Kidney (tissue), 14 donors: Measurements from ENCODE around the gene AGBL1. TPM values are rescaled to one million over a fixed set of nuclear protein-coding genes. Genes with fewer than 3 reads are reported as not detected.
"Not testable (repeated sequence)": the region's sequence is repeated elsewhere in the genome, so short reads cannot be mapped to it uniquely, and the experiment has no call there.

Source experiments
- DNase-seq, 5 donors: peaks; one replicate each; pipeline ENCODE4 v3.0.0-alpha.2; 2013 to 2020
- FAIRE-seq: peaks from 2 replicates; lab custom pipeline; 2012; peaks lifted over from hg19 to GRCh38; lab: Jason Lieb, UNC
- H3K27ac ChIP-seq, 2 donors: one replicate each; pipeline ENCODE4 v1.7.0; 2013; ENCODE audit warnings: low read depth in 2 of 2, low read length in 2 of 2, inconsistent platforms in 1 of 2
- H3K27me3 ChIP-seq: one replicate; pipeline ENCODE4 v1.7.1; 2013; ENCODE audit warnings: low read length, inconsistent platforms; ENCODE audit not compliant: control insufficient read depth, insufficient read depth
- H3K36me3 ChIP-seq, 3 donors: one replicate each; pipeline versions ENCODE4 v1.7.0 to v1.7.1; 2013; ENCODE audit warnings: low read length in 3 of 3, control low read depth in 1 of 3, inconsistent platforms in 1 of 3; ENCODE audit not compliant: insufficient read depth in 3 of 3, control insufficient read depth in 2 of 3
- H3K4me1 ChIP-seq, 3 donors: one replicate each; pipeline versions ENCODE4 v1.7.0 to v1.7.1; 2013; ENCODE audit warnings: low read length in 3 of 3, inconsistent platforms in 1 of 3, low read depth in 1 of 3; ENCODE audit not compliant: control insufficient read depth in 2 of 3, insufficient read depth in 2 of 3
- H3K4me3 ChIP-seq, 3 donors: one replicate each; pipeline versions ENCODE4 v1.7.0 to v1.8.1; 2013; ENCODE audit warnings: low read length in 3 of 3, control low read depth in 1 of 3, inconsistent platforms in 1 of 3
- H3K9ac ChIP-seq, 3 donors: one replicate each; pipeline versions ENCODE4 v1.7.0 to v1.7.1; 2013; ENCODE audit warnings: low read length in 3 of 3, control low read depth in 1 of 3, inconsistent platforms in 1 of 3
- H3K9me3 ChIP-seq, 3 donors: one replicate each; pipeline versions ENCODE4 v1.7.0 to v1.7.1; 2013; ENCODE audit warnings: low read length in 3 of 3, control low read depth in 1 of 3, inconsistent platforms in 1 of 3; ENCODE audit not compliant: control insufficient read depth in 2 of 3, insufficient read depth in 1 of 3
- intact Hi-C: fragments of 100-400 bp; cut with DNase I; formaldehyde crosslinking; loops from one replicate; pipeline ENCODE4 v1.11.1; 2022
- polyA plus RNA-seq: library from polyadenylated mRNA; stranded (reverse); fragments of 350-450 nt; fragmentation: Illumina TruSeq; extraction: RNeasy Lipid Tissue Mini Kit (QIAGEN cat#74804); gene quantifications from one replicate; pipeline ENCODE4 v1.2.3, GENCODE V29; 2014; ENCODE audit warnings: low read depth, low replicate concordance; ENCODE audit not compliant: insufficient read depth
- total RNA-seq: library from RNA; stranded (reverse); fragmentation: NEBNext Ultra II Directional; extraction: Animal tissue kit (Norgen Biotek cat#: 25700); gene quantifications from one replicate; pipeline ENCODE4 v1.2.1, GENCODE V29; 2021
- TF ChIP-seq, protein P1 (sequence below): IDR thresholded peaks from 3 replicates; pipeline ENCODE4 v1.5.1; 2012; ENCODE audit warnings: mild to moderate bottlenecking, moderate library complexity, borderline replicate concordance; ENCODE audit not compliant: insufficient read depth; ENCODE audit errors: extremely low read depth
- donor health status: control.
- donor health status: control.
- donor health status: control.
- donor health status: control.
- donor health status: control.
- donor health status: DM: yes; HTN: yes; CAD: no.
- donor health status: Normal renal cell carcinoma (clear cell type).

AGBL1 gene
- total and polyA plus RNA-seq, 2 donors from 2014 or later, result not detected

DNA sequence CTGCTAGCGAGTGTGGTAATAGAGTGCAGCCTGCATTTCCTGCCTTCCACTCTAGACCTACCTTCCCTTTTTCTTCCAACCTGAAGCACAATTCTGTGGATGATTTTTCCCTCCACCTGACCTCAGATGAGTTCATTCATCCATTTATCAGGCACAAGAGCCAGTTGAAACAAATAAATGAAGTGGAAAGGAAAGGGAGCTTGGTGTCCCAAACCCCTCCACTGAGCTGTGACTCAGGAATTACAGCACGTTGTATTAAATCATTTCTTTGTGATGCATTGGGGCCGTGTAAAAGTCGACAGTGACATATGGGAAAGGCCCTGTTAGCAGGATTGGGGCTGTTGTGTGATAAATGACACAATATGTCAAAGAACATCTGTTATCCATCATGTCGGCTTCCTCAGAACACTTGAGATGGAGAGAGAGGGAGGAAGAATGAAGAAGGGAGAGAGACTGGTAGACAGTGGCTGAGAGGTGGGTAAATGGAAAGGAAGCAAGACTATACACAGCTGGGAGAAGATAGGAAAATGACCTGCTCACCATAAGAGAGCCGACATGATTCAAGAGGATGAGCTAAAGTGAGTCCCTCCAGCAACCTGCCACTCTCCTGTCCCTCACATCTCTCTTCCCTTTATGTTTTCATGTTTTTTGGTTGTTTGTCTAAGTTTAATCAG, 366.0 kb downstream of the AGBL1 start:
- Histone ChIP-seq H3K4me1 (no peaks in the 10 kb centered on the region), H3K4me3 (no peak overlapping the region), H3K9me3 (no peaks in the 10 kb centered on the region), H3K27ac (no peak overlapping the region), H3K36me3 (no peaks in the 10 kb centered on the region), H3K9ac (no peak overlapping the region), H3K27me3 (no peaks in the 10 kb centered on the region)
- TF ChIP-seq, protein P1, sequence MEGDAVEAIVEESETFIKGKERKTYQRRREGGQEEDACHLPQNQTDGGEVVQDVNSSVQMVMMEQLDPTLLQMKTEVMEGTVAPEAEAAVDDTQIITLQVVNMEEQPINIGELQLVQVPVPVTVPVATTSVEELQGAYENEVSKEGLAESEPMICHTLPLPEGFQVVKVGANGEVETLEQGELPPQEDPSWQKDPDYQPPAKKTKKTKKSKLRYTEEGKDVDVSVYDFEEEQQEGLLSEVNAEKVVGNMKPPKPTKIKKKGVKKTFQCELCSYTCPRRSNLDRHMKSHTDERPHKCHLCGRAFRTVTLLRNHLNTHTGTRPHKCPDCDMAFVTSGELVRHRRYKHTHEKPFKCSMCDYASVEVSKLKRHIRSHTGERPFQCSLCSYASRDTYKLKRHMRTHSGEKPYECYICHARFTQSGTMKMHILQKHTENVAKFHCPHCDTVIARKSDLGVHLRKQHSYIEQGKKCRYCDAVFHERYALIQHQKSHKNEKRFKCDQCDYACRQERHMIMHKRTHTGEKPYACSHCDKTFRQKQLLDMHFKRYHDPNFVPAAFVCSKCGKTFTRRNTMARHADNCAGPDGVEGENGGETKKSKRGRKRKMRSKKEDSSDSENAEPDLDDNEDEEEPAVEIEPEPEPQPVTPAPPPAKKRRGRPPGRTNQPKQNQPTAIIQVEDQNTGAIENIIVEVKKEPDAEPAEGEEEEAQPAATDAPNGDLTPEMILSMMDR, result no peak
- DNase-seq, result peak in 2 of 5 donors; percentile 3 to 5
- intact Hi-C loops, result no loop called here
- no peak for FAIRE-seq

DNA sequence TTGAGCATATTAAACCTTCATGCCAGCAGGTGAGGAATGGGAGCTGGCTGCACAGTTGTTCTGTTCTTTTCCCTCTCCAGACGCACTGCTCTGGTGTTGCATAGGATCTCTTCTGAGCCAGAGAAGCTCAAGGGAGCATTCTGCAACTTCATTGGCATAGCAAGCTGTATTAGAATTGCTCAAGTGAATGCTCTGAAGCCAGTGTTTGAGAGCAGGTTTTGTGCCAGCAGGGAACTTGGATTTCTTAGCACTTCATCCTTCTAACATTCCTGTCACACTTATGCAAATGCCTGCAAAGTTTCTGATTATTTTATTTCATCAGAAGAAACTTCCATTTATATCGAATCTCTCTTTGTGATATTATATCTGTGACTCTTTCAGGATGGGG, 366.6 kb downstream of the AGBL1 start:
- intact Hi-C loops, result no loop called here
- no peak overlapping the region for H3K9ac ChIP-seq
- H3K9me3 ChIP-seq, result no peaks in the 10 kb centered on the region
- H3K36me3 ChIP-seq, result no peaks in the 10 kb centered on the region
- DNase-seq (no peak), FAIRE-seq (no peak)
- no peaks in the 10 kb centered on the region for H3K27me3 ChIP-seq
- no peak overlapping the region for H3K4me3 ChIP-seq
- TF ChIP-seq, protein P1, result no peak
- H3K27ac ChIP-seq, result no peak overlapping the region
- H3K4me1 ChIP-seq, result no peaks in the 10 kb centered on the region

DNA sequence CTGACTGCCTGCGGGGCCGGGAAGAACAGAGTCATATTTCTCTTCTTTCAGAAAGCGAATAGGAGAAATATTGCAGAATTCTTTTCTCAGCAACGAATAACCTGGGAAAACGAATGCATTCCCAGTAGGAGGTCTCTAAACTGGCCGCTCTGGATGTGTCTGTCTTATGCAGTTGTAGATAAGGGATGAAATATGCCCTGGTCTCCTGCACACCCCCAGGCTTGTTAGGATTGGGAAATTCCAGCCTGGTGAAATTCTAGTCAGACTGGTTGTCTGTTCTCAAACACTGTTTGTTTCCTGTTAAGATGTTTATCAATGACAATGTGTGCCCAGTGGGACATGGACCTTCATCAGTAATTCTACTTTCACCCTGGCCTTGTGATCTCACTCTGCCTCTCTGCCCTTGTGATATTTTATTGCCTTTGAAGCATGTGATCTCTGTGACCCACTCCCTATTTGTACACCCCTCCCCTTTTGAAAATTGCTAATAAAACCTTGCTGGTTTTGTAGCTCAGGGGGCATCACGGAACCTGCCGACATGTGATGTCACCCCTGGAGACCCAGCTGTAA, 385.9 kb downstream of the AGBL1 start:
- H3K4me3 ChIP-seq, DNase-seq, FAIRE-seq, H3K27me3 ChIP-seq, H3K4me1 ChIP-seq, H3K36me3 ChIP-seq, H3K9ac ChIP-seq, H3K9me3 ChIP-seq, intact Hi-C loops, H3K27ac ChIP-seq: not testable (repeated sequence)

DNA sequence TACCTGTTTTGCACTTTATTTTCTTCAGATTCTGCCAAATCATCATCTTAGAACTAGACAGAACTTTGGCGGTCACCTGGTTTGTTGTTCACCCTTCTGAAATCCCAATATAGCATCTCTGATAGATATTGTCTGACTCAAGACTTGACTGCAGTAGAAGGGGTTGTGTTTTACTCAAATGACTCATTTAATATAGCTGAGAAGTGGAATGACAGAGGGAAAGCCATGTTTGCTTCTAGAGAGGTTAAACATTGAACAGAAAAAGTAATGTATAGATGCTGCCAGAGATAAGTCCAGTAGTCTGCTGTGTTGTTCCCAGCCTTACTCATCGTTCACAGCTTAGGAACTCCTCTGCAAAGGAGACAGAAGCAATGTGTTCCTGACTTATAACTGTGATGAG, 402.0 kb downstream of the AGBL1 start:
- Histone ChIP-seq H3K9ac (no peak overlapping the region), H3K4me3 (no peak overlapping the region), H3K27ac (no peak overlapping the region), H3K36me3 (no peaks in the 10 kb centered on the region), H3K27me3 (no peaks in the 10 kb centered on the region), H3K4me1 (no peaks in the 10 kb centered on the region), H3K9me3 (no peaks in the 10 kb centered on the region)
- intact Hi-C loops, result no loop called here
- FAIRE-seq (no peak), DNase-seq (no peak)
- TF ChIP-seq, protein P1, result no peak
